ENCODE data around the gene PGAP6.
"Not testable (repeated sequence)": the region's sequence is repeated elsewhere in the genome, so short reads cannot be mapped to it uniquely, and the experiment has no call there.

Gene PGAP6

DNA sequence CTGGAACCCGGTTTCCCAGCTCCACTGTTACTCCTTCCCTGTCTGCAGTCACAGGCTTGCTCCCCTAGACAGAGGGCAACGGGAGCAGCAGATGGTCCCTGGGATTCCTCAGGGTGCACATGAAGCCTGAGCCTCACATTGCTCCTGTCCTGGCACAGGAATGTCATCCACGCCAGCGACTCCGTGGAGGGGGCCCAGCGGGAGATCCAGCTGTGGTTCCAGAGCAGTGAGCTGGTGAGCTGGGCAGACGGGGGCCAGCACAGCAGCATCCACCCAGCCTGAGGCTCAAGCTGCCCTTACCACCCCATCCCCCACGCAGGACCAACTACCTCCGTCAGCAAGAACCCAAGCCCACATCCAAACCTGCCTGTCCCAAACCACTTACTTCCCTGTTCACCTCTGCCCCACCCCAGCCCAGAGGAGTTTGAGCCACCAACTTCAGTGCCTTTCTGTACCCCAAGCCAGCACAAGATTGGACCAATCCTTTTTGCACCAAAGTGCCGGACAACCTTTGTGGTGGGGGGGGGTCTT, 18.3 kb upstream of the PGAP6 start:
- no peak for DNase-seq (ENCODE audit: low read depth)

DNA sequence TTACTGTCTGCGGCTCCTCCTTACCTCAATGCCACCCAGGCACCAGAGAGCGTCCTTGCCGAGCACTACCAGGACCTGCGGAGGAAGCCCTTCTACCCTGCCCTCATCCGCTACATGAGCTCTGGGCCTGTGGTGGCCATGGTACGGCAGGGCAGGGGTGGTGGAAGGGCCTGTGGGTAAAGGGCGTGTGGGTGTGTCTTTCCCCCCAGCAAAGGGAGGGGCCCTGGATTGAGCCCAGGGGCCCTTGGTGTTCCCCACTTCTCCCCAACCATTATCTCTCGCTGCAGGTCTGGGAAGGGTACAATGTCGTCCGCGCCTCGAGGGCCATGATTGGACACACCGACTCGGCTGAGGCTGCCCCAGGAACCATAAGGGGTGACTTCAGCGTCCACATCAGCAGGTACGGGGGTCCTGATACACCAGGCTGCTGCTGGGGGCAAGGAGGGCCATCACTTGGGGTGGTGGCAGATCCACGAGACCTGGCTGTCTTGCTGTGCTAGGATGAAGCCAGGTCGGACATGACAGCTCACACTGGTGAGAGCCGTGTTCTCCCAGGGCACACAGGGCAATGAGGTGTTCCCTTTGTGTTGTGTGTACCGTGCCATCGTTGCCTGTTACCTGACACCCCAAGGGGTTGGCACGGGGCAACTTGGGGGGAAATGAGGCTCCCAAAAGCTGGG, 17.7 kb upstream of the PGAP6 start:
- DNase-seq (ENCODE audit: low read depth) = no peak

DNA sequence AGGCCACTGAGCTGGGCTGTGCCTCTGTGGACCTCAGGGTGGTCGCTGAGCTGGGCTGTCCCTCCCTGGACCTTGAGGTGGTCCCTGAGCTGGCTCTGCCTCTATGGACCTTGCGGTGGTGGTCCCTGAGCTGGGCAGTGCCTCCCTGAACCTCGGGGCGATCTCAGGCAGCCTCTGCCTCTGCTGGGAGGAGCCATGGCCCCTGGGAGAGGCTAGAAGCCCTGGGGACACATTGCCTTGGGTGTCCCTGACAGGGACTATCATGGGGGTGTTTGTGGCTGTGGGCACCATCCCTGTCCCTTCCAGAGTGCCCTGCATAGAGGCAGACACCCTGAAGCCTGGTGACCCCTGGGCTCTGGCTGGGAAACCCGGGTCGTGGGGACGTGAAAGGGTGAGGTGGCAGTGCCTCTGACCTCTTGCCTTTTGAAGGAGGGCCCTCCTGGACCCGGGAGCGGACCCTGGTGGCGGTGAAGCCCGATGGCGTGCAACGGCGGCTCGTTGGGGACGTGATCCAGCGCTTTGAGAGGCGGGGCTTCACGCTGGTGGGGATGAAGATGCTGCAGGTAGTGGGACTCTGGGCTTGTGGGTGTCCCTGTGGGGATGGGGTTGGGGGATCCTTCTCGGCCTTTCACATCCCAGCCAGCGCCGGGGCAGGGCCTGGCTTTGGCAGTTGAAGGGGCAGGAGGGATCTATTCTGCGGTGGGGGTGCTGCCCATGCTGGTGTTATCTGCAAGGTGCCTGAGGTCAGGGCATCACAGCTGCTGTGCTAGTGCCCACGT, 17.0 kb upstream of the PGAP6 start:
- no peak for DNase-seq (ENCODE audit: low read depth)

DNA sequence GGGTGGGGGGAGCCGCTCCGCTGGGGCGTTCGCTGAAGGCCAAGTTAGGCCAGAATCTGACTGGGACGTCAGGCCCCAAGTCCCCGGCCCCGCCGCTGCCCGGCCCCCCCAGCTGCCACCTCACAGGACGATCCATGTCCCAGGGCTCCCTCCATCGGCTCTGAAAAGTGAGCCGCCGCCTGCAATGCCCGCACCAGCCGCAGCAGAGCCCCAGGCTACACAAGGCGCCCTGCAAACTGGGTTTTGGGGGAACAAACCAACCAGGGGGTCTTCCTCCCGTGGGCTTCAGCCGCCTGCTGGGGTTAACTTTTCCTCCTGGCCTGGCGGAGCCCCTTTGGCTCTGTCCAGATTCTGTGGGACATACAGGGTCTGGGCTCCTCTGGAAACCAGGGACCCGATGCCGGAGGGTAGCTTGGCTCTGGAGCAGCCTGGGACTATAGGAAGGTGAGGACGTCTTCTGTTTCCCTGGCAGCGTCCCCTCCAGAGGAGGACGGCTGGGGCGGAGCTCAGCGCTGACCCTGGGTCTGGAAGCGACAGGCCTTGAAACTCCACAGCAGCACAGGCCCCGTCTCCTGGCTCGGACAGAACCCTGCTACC, 16.1 kb upstream of the PGAP6 start:
- DNase-seq (ENCODE audit: low read depth) = peak; percentile 78

DNA sequence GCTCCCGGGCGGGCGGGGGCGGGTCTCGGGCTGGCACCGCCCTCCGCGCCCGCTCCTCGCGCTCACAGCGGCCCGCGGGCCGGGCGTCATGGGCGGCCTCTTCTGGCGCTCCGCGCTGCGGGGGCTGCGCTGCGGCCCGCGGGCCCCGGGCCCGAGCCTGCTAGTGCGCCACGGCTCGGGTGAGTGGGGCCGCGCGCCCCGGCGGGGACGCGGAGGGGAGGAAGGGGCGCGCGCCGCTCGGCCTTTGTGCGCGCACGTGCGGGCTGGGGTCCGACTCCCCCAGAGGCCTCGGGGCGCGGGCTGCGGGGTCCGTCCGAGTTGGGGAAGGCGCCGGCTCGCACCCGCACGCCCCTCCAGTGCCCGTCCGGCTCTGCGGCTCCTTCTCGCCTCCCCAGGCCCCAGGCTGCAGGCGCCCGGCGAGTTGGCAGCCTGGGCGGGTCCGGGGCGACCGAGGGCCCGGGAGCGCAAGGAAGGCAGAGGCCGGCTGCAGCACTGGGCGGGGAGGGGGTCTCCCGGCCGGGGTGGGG, 15.4 kb upstream of the PGAP6 start, which contains the start of gene NME4:
Gene NME4, plus strand, starts transcription at position 65 of the 527 bp plus-strand sequence. Its CDS starts 24 bp downstream, at position 89.
- DNase-seq (ENCODE audit: low read depth) = peak; percentile 54

DNA sequence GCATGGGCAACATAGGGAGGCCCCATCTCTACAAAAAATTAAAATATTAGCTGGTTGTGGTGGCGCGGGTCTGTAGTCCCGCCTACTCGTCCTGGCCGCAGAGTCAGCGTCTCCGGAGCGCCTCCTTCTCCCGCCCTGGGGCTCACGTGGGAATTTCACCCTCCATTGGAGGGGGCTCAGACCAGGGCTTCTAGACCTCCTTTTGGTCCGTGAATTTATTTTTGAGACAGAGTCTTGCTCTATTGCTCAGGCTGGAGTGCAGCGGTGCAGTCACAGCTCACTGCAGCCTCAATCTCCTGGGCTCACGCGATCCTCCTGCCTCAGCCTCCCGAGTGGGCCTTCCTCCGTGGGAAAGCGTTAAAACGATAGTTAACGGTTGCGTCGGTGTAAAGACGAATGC, 14.8 kb upstream of the PGAP6 start:
- peak; percentile 72 for DNase-seq (ENCODE audit: low read depth)

DNA sequence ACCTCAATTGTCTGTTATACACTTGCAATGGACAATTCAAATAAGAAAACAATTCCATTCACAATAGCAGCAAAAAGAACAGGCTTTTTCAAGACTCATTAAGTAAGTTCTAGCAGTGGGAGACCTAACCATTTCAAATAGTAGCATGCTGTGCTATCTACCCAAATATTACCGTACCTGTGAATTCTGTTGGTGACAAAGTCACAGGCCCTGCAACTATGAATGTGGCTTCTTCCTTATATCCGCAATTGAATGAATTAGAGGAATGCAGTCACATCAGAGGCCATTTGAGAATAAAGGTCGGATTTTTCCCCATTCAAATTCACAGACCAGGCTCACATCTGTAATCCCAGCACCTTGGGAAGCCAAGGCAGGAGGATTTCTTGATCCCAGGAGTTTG, 14.4 kb upstream of the PGAP6 start:
- DNase-seq (ENCODE audit: low read depth) = no peak

DNA sequence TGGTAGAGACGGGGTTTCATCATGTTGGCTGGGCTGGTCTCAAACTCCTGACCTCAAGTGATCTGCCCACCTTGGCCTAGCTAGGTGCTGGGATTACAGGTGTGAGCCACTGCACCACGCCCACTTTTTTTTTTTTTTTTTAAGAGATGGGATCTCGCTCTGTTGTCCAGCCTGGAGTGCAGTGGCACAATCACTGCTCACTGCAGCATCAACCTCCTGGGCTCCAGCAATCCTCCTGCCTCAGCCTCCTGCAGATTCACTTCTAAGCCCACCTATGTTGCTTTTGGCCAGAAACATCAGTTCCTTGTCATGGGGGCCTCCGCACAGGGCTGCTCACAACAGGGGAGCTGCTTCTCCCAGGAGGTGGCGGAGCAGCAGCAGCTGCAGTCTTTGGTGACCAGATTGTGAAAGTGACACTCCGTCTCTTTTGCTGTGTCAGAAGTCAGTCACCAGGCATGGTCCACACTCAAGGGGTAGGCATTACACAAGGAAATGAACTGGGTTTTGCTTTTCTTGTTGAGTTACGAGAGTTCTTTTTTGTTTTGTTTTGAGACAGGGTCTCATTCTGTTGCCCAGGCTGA, 10.8 kb upstream of the PGAP6 start:
- no peak for DNase-seq (ENCODE audit: low read depth)

DNA sequence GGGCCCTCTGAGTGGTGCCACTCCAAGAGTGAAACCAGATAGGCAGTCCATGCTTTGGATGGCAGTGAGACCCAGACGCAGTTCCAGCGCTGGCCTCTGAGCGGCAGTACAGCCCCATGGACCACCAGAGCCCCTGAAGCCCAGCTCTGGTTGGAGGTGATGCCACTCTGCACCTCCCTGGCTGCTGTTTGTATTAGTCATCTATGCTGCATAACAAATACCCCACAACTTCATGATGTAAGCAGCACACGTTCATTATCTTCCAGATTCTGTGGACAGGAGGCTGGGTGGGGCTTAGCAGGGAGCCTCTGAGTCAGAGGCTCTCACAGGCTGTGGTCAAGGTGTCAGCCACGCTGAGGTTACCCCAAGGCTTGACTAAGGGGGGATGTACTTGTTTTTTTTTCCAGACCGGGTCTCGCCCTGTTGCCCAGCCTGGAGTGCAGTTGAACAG, 10.1 kb upstream of the PGAP6 start:
- peak; percentile 94 for DNase-seq (ENCODE audit: low read depth)

DNA sequence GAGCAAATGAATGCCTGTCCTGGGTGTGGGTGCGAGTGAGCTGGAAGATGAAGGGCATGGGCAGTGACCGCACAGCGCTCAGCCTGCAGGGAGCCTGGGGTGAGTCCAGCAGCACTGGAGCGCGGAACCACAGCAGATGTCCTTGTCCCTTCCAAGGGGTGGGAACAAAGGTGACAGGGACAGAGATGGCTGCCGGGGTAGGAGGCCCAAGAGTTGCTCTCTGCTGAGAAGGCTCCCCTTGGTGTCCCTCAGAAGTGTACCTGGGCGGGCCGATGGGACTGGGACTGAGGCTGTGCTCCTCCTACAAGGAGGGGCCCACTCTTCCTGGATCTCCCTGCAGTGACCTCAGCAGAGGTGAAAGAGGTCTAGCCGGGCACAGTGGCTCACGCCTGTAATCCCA, 7.6 kb upstream of the PGAP6 start:
- no peak for DNase-seq (ENCODE audit: low read depth)

DNA sequence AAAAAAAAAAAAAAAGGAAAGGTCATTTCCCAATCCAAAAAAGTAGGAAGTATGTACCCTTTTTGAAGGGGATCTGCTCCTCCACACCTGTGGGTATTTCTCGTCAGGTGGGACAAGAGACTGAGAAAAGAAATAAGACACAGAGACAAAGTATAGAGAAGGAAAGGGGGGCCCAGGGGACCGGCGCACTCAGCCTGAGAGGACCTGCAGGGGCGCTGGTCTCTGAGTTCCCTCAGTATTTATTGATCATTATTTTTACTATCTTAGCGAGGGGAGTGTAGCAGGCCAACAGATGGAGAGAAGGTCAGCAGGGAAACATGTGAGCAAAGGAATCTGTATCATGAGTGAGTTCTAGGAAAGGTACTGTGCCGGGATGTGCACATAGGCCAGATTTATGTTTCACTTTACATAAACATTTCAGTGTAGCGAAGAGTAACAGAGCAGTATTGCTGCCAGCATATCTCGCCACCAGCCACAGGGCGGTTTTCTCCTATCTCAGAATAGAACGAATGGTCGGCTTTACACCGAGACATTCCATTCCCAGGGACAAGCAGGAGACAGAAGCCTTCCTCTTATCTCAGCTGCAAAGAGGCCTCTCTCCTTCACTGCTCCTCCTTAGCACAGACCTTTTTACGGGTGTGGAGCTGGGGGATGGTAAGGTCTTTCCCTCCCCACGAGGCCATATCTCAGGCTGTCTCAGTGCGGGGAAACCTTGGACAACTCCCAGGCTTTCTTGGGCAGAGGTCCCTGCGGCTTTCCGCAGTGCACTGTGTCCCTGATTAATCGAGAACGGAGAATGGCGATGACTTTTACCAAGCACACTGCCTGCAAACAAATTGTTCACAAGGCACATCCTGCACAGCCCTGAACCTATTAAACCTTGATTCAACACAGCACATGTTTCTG, 6.2 kb upstream of the PGAP6 start:
- not testable (repeated sequence) for DNase-seq (ENCODE audit: low read depth)

DNA sequence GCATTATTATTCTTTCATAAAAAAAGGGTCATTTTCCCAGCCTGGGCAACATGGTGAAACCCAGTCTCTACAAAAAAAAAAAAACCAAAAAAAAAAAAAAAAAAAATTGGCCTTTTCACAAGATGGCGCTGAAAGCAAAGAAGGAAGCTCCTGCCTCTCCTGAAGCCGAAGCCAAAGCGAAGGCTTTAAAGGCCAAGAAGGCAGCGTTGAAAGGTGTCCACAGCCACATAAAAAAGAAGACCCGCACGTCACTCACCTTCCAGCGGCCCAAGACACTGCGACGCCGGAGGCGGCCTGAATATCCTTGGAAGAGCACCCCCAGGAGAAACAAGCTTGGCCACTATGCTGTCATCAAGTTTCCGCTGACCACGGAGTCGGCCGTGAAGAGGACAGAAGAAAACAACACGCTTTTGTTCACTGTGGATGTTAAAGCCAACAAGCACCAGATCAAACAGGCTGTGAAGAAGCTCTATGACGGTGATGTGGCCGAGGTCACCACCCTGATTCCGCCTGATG, 4.9 kb upstream of the PGAP6 start:
- no peak for DNase-seq (ENCODE audit: low read depth)

DNA sequence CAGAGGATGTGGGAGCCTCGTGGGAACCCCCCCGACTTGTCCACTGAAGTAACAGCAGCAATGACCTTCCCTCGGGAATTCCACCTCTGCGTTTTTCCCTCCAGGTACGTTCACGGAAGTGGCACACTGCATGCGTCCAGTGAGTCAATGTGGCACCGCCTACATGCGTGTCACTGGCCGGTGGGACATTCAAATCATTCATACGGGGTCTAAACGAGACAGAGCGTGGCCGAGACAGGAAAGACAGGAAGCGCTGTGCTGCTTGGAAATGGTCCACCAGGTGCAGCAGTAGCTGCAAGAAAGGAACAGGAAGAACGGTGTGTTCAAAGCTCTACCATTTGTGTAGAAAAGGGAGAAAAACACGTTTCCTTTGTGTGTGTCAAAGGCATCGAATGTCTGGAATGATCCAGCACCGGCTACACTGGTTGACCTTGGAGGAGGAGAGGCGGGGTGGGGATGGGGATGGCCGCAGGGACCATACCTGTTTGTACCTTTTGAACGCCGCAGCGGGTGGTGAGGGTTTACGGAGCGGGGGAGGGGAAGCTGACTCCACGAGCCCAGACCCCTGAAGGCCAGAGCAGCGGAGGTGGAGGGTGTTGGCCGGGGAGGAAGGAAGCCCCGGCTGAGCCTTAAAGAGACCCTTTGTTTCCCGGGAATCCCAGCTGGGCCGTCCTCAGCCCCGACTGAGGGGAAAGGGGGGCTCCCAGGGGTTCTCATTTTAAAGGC, 1.7 kb upstream of the PGAP6 start:
- DNase-seq (ENCODE audit: low read depth) = no peak

DNA sequence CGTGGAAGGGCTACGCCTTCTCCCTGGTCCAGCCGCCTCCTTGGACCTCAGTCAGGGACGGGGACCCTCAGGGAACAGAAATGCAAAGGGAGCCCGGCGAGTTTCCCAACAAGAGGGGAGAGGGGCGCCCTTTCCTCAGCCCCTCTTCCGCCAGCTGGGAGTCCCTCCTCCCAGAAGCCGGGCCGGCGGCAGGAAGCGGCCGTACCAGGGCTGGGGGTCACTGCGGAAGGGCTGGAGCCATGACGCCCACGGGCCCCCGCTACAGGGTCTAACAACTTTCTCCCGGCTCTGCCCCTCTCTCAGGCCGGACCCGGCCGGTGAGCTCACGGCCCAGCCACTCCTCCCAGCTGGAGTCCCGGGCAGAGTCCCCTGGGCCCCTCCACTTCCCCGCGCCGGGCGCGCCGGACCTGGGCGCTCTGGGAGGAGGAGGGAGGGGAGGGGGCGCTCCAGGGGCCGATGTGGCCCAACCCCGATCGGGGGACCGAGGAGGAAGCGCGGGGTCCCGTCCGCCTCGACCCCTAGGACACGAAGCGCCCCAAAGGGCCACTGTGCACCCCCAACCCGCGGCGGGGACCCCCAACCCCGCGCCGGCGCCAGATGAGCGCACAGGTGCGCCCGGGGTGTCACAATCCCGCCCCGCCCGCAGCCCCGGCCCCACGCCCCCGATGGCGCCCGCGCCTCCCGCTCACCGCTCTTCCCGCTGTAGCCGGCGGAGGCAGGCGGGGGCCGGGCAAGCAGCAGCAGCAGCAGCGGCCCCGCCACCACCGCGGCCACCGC, 578 bp downstream of the PGAP6 start:
- peak; percentile 36 for DNase-seq (ENCODE audit: low read depth)

DNA sequence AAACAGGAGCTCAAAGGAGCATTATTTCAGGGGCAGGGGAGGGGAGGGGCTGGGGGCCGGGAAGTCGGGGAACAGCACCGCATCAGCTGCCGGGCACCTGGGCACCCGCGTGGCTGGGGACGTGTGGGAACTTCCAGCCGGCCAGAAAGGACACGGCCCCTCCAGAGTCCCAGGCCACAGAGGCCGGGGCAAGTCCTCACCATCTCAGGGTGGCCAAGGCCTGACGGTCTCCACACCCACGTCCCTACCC, 1.1 kb downstream of the PGAP6 start:
- DNase-seq (ENCODE audit: low read depth) = no peak

DNA sequence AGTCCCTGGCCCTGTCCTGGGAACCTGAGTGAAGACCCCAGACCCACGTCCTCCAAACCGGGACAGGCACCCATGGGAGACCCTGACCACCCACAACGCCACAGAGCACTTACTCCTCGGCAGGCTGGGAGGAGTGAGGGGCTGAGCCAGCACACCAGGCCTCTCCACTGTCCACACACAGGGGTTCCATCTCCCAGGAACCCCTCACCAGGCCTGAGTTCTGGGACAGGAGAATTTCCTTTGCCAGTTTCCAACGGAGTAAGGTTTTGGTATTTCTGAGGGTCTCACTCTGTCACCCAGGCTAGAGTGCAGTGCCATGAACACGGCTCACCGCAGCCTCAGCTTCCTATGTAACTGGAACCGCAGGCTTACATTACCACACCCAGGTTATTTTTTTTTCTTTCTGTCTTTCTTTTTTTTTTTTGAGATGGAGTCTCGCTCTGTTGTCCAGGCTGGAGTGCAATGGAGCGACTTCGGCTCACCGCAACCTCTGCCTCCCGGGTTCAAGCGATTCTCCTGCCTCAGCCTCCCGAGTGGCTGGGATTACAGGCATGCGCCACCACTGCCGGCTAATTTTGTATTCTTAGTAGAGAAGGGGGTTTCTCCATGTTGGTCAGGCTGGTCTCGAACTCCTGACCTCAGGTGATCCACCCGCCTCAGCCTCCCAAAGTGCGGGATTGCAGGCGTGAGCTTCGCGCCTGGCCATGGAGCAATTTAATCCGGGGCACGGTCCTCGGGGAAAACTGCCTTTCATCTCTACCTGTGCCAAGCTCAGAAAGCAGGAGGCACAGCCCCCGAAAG, 1.6 kb downstream of the PGAP6 start:
- DNase-seq (ENCODE audit: low read depth) = no peak

DNA sequence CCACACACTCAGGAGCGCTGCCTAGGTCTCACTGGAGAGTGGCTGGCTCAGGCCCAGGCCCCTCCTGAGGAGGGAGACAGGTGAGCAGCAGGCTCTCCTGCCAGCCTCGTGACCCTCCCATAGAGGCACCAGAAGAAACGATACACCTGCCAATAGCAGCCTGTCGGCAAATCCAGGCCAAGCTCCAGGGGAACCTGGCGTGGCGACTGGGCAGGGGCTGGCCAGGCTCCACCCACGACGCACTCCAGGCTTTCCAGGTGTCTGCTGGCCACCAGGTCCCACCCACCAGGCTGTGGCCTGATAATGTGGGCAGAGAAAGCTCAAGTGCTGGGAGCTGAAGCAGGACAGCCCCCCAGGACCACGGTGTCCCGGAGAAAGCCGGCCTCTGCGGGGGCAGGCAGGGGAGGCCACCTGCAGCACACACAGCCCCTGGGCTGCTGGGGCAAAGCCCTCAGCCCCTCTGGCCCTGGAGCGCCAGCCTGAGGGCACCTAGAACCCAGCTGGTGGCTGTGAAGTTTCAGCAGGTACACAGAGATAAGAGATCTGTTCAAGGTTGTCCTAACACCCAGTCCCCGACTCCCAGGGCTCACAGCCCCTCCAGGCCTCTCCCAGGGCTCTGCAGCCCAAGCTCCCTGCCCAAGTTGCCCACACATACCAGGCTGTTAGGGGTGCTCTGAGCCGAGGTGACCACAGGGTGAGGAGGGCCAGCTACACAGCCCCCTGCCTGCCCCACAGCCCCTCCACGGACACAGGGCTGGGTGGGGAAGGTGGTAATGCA, 2.4 kb downstream of the PGAP6 start:
- DNase-seq (ENCODE audit: low read depth) = no peak

DNA sequence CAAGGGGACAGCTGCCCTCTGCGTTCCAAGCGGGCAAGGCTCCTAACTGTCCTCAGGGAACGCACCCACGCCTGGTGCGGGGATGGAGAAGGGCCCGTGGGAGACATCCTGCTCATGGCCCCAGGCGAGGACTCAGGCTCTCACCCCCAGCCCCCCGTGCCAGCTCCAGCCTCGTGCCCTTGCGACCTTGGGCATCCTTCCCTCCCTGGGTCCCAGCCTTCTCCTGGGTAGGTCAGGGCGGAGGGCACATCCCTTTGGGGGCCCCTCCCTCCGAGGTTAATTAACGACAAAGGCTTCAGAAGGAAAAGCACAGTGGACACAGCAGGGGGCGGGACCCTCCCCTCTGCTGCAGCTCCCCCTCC, 3.0 kb downstream of the PGAP6 start:
- DNase-seq (ENCODE audit: low read depth) = no peak

All from ELR (cell line).